Mesenchymal stem cell (in vitro differentiated cells and primary cell): Measurements from ENCODE around the gene GRM5.

Experiments
- DNase-seq: peaks from one replicate; pipeline ENCODE4 v3.0.0-alpha.2; 2013
- H2AFZ ChIP-seq: one replicate; pipeline ENCODE4 v1.6.1; 2013; ENCODE audit warnings: low read depth, mild to moderate bottlenecking, control low read depth, inconsistent platforms, low read length, moderate library complexity
- H2AK5ac ChIP-seq: 2 replicates; pipeline ENCODE4 v1.6.1; 2013; ENCODE audit warnings: low read length, moderate library complexity, mild to moderate bottlenecking, inconsistent platforms; ENCODE audit not compliant: severe bottlenecking
- H2BK120ac ChIP-seq: one replicate; pipeline ENCODE4 v1.6.1; 2013; ENCODE audit warnings: low read depth, mild to moderate bottlenecking, inconsistent platforms, low read length, moderate library complexity
- H2BK12ac ChIP-seq, 2 experiments: one replicate each; pipeline ENCODE4 v1.6.1; 2013; ENCODE audit warnings: inconsistent platforms in 2 of 2, low read length in 2 of 2, mild to moderate bottlenecking in 2 of 2, moderate library complexity in 2 of 2, control low read depth in 1 of 2
- H2BK15ac ChIP-seq: one replicate; pipeline ENCODE4 v1.6.1; 2013; ENCODE audit warnings: mild to moderate bottlenecking, low read depth, inconsistent platforms; ENCODE audit not compliant: poor library complexity, severe bottlenecking
- H2BK5ac ChIP-seq: 2 replicates; pipeline ENCODE4 v1.6.1; 2013; ENCODE audit warnings: low read depth, mild to moderate bottlenecking, low read length, control low read depth, inconsistent platforms; ENCODE audit not compliant: poor library complexity, severe bottlenecking
- H3K14ac ChIP-seq, 2 experiments: one replicate each; pipeline ENCODE4 v1.6.1; 2013; ENCODE audit warnings: inconsistent platforms in 2 of 2, low read length in 2 of 2, control low read depth in 1 of 2, mild to moderate bottlenecking in 1 of 2, moderate library complexity in 1 of 2
- H3K18ac ChIP-seq, 2 experiments: one replicate each; pipeline ENCODE4 v1.6.1; 2013; ENCODE audit warnings: inconsistent platforms in 2 of 2, low read length in 2 of 2, control low read depth in 1 of 2, low read depth in 1 of 2, mild to moderate bottlenecking in 1 of 2
- H3K23ac ChIP-seq, 2 experiments: one replicate each; pipeline ENCODE4 v1.6.1; 2013; ENCODE audit warnings: inconsistent platforms in 2 of 2, low read length in 2 of 2, mild to moderate bottlenecking in 2 of 2, moderate library complexity in 2 of 2, control low read depth in 1 of 2
- H3K27ac ChIP-seq: 2 replicates; pipeline ENCODE4 v1.5.1; 2013; ENCODE audit warnings: mild to moderate bottlenecking, moderate library complexity, low read length, control low read depth, inconsistent platforms; ENCODE audit not compliant: poor library complexity, severe bottlenecking
- H3K27me3 ChIP-seq, 2 experiments: 2 replicates each; pipeline versions ENCODE4 v1.6.1 to v1.7.0; 2013; ENCODE audit warnings: low read length in 2 of 2, mild to moderate bottlenecking in 2 of 2, moderate library complexity in 2 of 2, control low read depth in 1 of 2, inconsistent platforms in 1 of 2; ENCODE audit not compliant: control insufficient read depth in 1 of 2, insufficient read depth in 1 of 2
- H3K36me3 ChIP-seq, 2 experiments: 2 replicates each; pipeline versions ENCODE4 v1.6.1 to v1.7.0; 2013; ENCODE audit warnings: low read length in 2 of 2, control low read depth in 1 of 2, inconsistent platforms in 1 of 2, low read depth in 1 of 2, mild to moderate bottlenecking in 1 of 2; ENCODE audit not compliant: insufficient read depth in 2 of 2, control insufficient read depth in 1 of 2
- H3K4ac ChIP-seq, 2 experiments: one replicate each; pipeline ENCODE4 v1.6.1; 2013; ENCODE audit warnings: inconsistent platforms in 2 of 2, low read length in 2 of 2, mild to moderate bottlenecking in 2 of 2, moderate library complexity in 2 of 2, control low read depth in 1 of 2, low read depth in 1 of 2
- H3K4me1 ChIP-seq: 2 replicates; pipeline ENCODE4 v1.6.1; 2013; ENCODE audit warnings: low read depth, low read length, control low read depth; ENCODE audit not compliant: control insufficient read depth, insufficient read depth
- H3K4me2 ChIP-seq: 2 replicates; pipeline ENCODE4 v1.6.1; 2013; ENCODE audit warnings: low read length, mild to moderate bottlenecking, inconsistent platforms; ENCODE audit not compliant: poor library complexity, severe bottlenecking
- H3K4me3 ChIP-seq, 2 experiments: 2 replicates each; pipeline versions ENCODE4 v1.5.1 to v1.7.0; 2013; ENCODE audit warnings: low read length in 2 of 2, mild to moderate bottlenecking in 2 of 2, control low read depth in 1 of 2, low read depth in 1 of 2; ENCODE audit not compliant: insufficient read depth in 1 of 2
- H3K79me1 ChIP-seq: replicated peaks from 2 replicates; pipeline ENCODE4 v1.6.1; 2013; ENCODE audit warnings: mild to moderate bottlenecking, control low read depth, low read length, inconsistent platforms; ENCODE audit not compliant: poor library complexity, severe bottlenecking
- H3K9ac ChIP-seq: 2 replicates; pipeline ENCODE4 v1.7.0; 2013; ENCODE audit warnings: mild to moderate bottlenecking, low read length, moderate library complexity
- H3K9me3 ChIP-seq: 2 replicates; pipeline ENCODE4 v1.7.0; 2013; ENCODE audit warnings: mild to moderate bottlenecking, low read length; ENCODE audit not compliant: control insufficient read depth
- H4K8ac ChIP-seq: one replicate; pipeline ENCODE4 v1.6.1; 2013; ENCODE audit warnings: inconsistent platforms, mild to moderate bottlenecking, low read length, moderate library complexity
- H4K91ac ChIP-seq: one replicate; pipeline ENCODE4 v1.6.1; 2013; ENCODE audit warnings: mild to moderate bottlenecking, low read length, inconsistent platforms
- WGBS: methylation state at CpG from one replicate; pipeline ENCODE4 v1.1.7; 2013; ENCODE audit warnings: mixed read lengths; 5-methylcytosine and 5-hydroxymethylcytosine counted together

The GRM5 gene

GRCh38 chr11:88626216-88626615, 439.6 kb downstream of the GRM5 start:
- WGBS: 100% methylated on average over 1 of the region's 4 CpGs
- no peak overlapping the region for H2BK120ac ChIP-seq
- DNase-seq: no peak

GRCh38 chr11:88623531-88623930, 442.3 kb downstream of the GRM5 start:
- H2BK15ac ChIP-seq: no peak overlapping the region
- no peak overlapping the region for H3K4me2 ChIP-seq
- no peak overlapping the region for H2BK12ac ChIP-seq
- H3K4me1 ChIP-seq: peaks cover 1% of the 10 kb centered on the region
- 73% methylated on average over 1 of the region's 1 CpG for WGBS
- H3K9ac ChIP-seq: no peak overlapping the region
- DNase-seq: no peak
- no peak overlapping the region for H3K18ac ChIP-seq
- no peaks in the 10 kb centered on the region for H3K36me3 ChIP-seq
- no peak overlapping the region for H2BK5ac ChIP-seq
- no peak overlapping the region for H2AFZ ChIP-seq
- H3K79me1 ChIP-seq: no peaks in the 10 kb centered on the region
- H2AK5ac ChIP-seq: no peak overlapping the region
- no peak overlapping the region for H3K14ac ChIP-seq
- H3K27ac ChIP-seq: no peak overlapping the region
- H3K4me3 ChIP-seq: no peak overlapping the region
- no peak overlapping the region for H4K91ac ChIP-seq
- H3K4ac ChIP-seq: no peak overlapping the region
- H3K27me3 ChIP-seq: no peaks in the 10 kb centered on the region
- no peak overlapping the region for H2BK120ac ChIP-seq
- H4K8ac ChIP-seq: no peak overlapping the region
- H3K23ac ChIP-seq: no peak overlapping the region
- H3K9me3 ChIP-seq: no peaks in the 10 kb centered on the region

More at GRCh38 chr11:88626216-88626615, 439.6 kb downstream of the GRM5 start:
- H3K9ac ChIP-seq: no peak overlapping the region
- H3K27ac ChIP-seq: no peak overlapping the region
- H4K91ac ChIP-seq: no peak overlapping the region
- no peaks in the 10 kb centered on the region for H3K27me3 ChIP-seq
- H3K4me2 ChIP-seq: no peak overlapping the region
- H3K4me3 ChIP-seq: no peak overlapping the region
- H2AK5ac ChIP-seq: no peak overlapping the region
- no peak overlapping the region for H3K18ac ChIP-seq
- H3K79me1 ChIP-seq: no peaks in the 10 kb centered on the region
- H4K8ac ChIP-seq: no peak overlapping the region
- no peak overlapping the region for H2BK12ac ChIP-seq
- H3K4ac ChIP-seq: no peak overlapping the region
- H2BK5ac ChIP-seq: no peak overlapping the region
- no peak overlapping the region for H2BK15ac ChIP-seq
- peaks cover 1% of the 10 kb centered on the region for H3K4me1 ChIP-seq
- H3K9me3 ChIP-seq: no peaks in the 10 kb centered on the region
- no peak overlapping the region for H3K23ac ChIP-seq
- H3K14ac ChIP-seq: no peak overlapping the region
- no peaks in the 10 kb centered on the region for H3K36me3 ChIP-seq
- H2AFZ ChIP-seq: no peak overlapping the region

- Histone ChIP-seq H2AFZ (no peak overlapping the region), H3K14ac (no peak overlapping the region), H2BK12ac (no peak overlapping the region), H3K36me3 (no peaks in the 10 kb centered on the region), H3K4ac (no peak overlapping the region), H3K4me2 (no peak overlapping the region), H3K27ac (no peak overlapping the region), H2AK5ac (no peak overlapping the region), H3K18ac (no peak overlapping the region), H3K9ac (no peak overlapping the region), H3K4me3 (no peak overlapping the region), H2BK15ac (no peak overlapping the region), H2BK120ac (no peak overlapping the region), H3K9me3 (no peaks in the 10 kb centered on the region), H3K23ac (no peak overlapping the region), H3K27me3 (no peaks in the 10 kb centered on the region), H4K8ac (no peak overlapping the region), H3K79me1 (no peaks in the 10 kb centered on the region), H2BK5ac (no peak overlapping the region), H4K91ac (no peak overlapping the region), H3K4me1 (peaks cover 1% of the 10 kb centered on the region)
- no peak for DNase-seq
- no CpG with 5 or more reads among the region's 2 CpGs for WGBS
Measured at GRCh38 chr11:88620568-88621130, 445.1 kb downstream of the GRM5 start.

GRCh38 chr11:88619656-88620385, 446.0 kb downstream of the GRM5 start:
- Histone ChIP-seq H3K36me3 (no peaks in the 10 kb centered on the region), H2BK15ac (no peak overlapping the region), H2AK5ac (no peak overlapping the region), H3K23ac (no peak overlapping the region), H3K4me3 (no peak overlapping the region), H3K4me1 (peaks cover 1% of the 10 kb centered on the region), H3K18ac (no peak overlapping the region), H3K14ac (no peak overlapping the region), H3K79me1 (no peaks in the 10 kb centered on the region), H3K4me2 (no peak overlapping the region), H2BK120ac (no peak overlapping the region), H4K8ac (no peak overlapping the region), H2AFZ (no peak overlapping the region), H3K4ac (no peak overlapping the region), H3K9ac (no peak overlapping the region), H3K9me3 (no peaks in the 10 kb centered on the region), H2BK12ac (no peak overlapping the region), H4K91ac (no peak overlapping the region), H3K27ac (no peak overlapping the region), H3K27me3 (no peaks in the 10 kb centered on the region), H2BK5ac (no peak overlapping the region)
- no peak for DNase-seq
